Right atrium auricular region (tissue), 2 donors: ENCODE results near the gene BRD1. TPM values are rescaled to one million over a fixed set of nuclear protein-coding genes. Genes with fewer than 3 reads are reported as not detected.

ENCODE experiments used
- DNase-seq: peaks from one replicate; pipeline ENCODE4 v3.0.0-alpha.2; 2019; ENCODE audit warnings: low spot score
- H3K27ac ChIP-seq, 2 donors: fragments of 200-600 bp; sonication (generic); 1 replicate in 1 of 2; 2 replicates in 1 of 2; pipeline ENCODE4 v1.5.1; 2016 to 2019
- H3K27me3 ChIP-seq, 2 donors: fragments of 200-600 bp; sonication (generic); one replicate each; pipeline versions ENCODE4 v1.5.1 to v1.6.0; 2017 to 2019
- H3K36me3 ChIP-seq: fragments of 200-600 bp; sonication (generic); one replicate; pipeline ENCODE4 v1.5.1; 2016
- H3K4me1 ChIP-seq, 2 donors: fragments of 200-600 bp; sonication (generic); one replicate each; pipeline versions ENCODE4 v1.5.1 to v1.6.0; 2017 to 2019
- H3K4me3 ChIP-seq, 2 donors: fragments of 200-600 bp; sonication (generic); 1 replicate in 1 of 2; 2 replicates in 1 of 2; pipeline ENCODE4 v1.5.1; 2017 to 2019; ENCODE audit warnings: mild to moderate bottlenecking in 1 of 2, moderate library complexity in 1 of 2
- H3K9me3 ChIP-seq, 2 donors: fragments of 200-600 bp; sonication (generic); one replicate each; pipeline ENCODE4 v1.5.1; 2019
- total RNA-seq, 2 donors: library from RNA; depleted of rRNA; stranded (reverse); fragments of >200 nt; gene quantifications; one replicate each; pipeline ENCODE4 v1.1.0, GENCODE V29; 2016
- TF ChIP-seq, protein P1 (sequence below), 2 donors: fragments of 200-600 bp; sonication (generic); IDR thresholded peaks; one replicate each; pipeline ENCODE4 v1.5.1; 2019; ENCODE audit warnings: antibody characterized with exemption in 2 of 2

The BRD1 gene
- total RNA-seq, 2 donors from 2014 or later: 17.7 to 20.8 TPM

GRCh38 chr22:49760630-49761571 is 66.8 kb downstream of the BRD1 start:
- DNase-seq: no peak
- Histone ChIP-seq H3K4me3 (no peak overlapping the region), H3K4me1 (no peaks in the 10 kb centered on the region), H3K36me3 (no peaks in the 10 kb centered on the region), H3K27me3 (no peaks in the 10 kb centered on the region), H3K27ac (no peak overlapping the region), H3K9me3 (peaks cover 0 to 1% of the 10 kb centered on the region in 2 donors)
- TF ChIP-seq, protein P1, sequence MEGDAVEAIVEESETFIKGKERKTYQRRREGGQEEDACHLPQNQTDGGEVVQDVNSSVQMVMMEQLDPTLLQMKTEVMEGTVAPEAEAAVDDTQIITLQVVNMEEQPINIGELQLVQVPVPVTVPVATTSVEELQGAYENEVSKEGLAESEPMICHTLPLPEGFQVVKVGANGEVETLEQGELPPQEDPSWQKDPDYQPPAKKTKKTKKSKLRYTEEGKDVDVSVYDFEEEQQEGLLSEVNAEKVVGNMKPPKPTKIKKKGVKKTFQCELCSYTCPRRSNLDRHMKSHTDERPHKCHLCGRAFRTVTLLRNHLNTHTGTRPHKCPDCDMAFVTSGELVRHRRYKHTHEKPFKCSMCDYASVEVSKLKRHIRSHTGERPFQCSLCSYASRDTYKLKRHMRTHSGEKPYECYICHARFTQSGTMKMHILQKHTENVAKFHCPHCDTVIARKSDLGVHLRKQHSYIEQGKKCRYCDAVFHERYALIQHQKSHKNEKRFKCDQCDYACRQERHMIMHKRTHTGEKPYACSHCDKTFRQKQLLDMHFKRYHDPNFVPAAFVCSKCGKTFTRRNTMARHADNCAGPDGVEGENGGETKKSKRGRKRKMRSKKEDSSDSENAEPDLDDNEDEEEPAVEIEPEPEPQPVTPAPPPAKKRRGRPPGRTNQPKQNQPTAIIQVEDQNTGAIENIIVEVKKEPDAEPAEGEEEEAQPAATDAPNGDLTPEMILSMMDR (IDR thresholded peaks at IDR 0.05): no peak

- TF ChIP-seq, protein P1 (IDR thresholded peaks at IDR 0.05): no peak
- Histone ChIP-seq H3K4me1 (no peaks in the 10 kb centered on the region), H3K27ac (no peak overlapping the region), H3K4me3 (no peak overlapping the region), H3K36me3 (no peaks in the 10 kb centered on the region), H3K9me3 (no peaks in the 10 kb centered on the region), H3K27me3 (no peaks in the 10 kb centered on the region)
- no peak for DNase-seq
Observed at GRCh38 chr22:49760280-49760629, 67.4 kb downstream of the BRD1 start.

- Histone ChIP-seq H3K27ac (no peak overlapping the region), H3K27me3 (no peaks in the 10 kb centered on the region), H3K4me1 (no peaks in the 10 kb centered on the region), H3K4me3 (no peak overlapping the region), H3K36me3 (no peaks in the 10 kb centered on the region), H3K9me3 (no peaks in the 10 kb centered on the region)
- TF ChIP-seq, protein P1 (IDR thresholded peaks at IDR 0.05): no peak
- peak; percentile 40 for DNase-seq
Observed at GRCh38 chr22:49756676-49757075, 71.0 kb downstream of the BRD1 start.

GRCh38 chr22:49756201-49756600 is 71.5 kb downstream of the BRD1 start:
- peak; percentile 44 for DNase-seq
- H3K36me3 ChIP-seq: no peaks in the 10 kb centered on the region
- no peaks in the 10 kb centered on the region for H3K27me3 ChIP-seq
- no peaks in the 10 kb centered on the region for H3K4me1 ChIP-seq
- no peak overlapping the region for H3K4me3 ChIP-seq
- H3K9me3 ChIP-seq: no peaks in the 10 kb centered on the region
- H3K27ac ChIP-seq: no peak overlapping the region
- TF ChIP-seq, protein P1 (IDR thresholded peaks at IDR 0.05): no peak

DNA sequence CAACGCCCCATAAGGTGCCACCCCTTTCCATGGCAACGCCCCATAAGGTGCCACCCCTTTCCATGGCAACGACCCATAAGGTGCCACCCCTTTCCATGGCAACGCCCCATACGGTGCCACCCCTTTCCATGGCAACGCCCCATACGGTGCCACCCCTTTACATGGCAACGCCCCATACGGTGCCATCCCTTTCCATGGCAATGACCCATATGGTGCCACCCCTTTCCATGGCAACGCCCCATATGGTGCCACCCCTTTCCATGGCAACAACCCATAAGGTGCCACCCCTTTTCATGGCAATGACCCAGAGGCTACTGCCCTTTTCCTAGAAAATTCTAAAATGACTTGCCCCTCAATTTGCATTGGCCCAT is 72.1 kb downstream of the BRD1 start:
- Histone ChIP-seq H3K4me1 (no peaks in the 10 kb centered on the region), H3K36me3 (no peaks in the 10 kb centered on the region), H3K27ac (no peak overlapping the region), H3K4me3 (no peak overlapping the region), H3K27me3 (no peaks in the 10 kb centered on the region), H3K9me3 (no peaks in the 10 kb centered on the region)
- TF ChIP-seq, protein P1 (IDR thresholded peaks at IDR 0.05): no peak
- no peak for DNase-seq
